DND-41 (cell line): ENCODE measurements around the gene MGAT4A.

Experiments
- CTCF ChIP-seq: IDR thresholded peaks from 2 replicates; pipeline ENCODE4 v1.5.1; 2012; ENCODE audit warnings: borderline replicate concordance, low read length, moderate library complexity, mild to moderate bottlenecking; ENCODE audit not compliant: poor library complexity, severe bottlenecking; ENCODE audit errors: extremely low read depth
- EZH2 ChIP-seq: IDR thresholded peaks from 3 replicates; pipeline ENCODE4 v1.6.1; 2012; ENCODE audit warnings: borderline replicate concordance, low read depth, mild to moderate bottlenecking, moderate library complexity, low read length, inconsistent platforms; ENCODE audit not compliant: severe bottlenecking

- TF ChIP-seq CTCF (no peak), EZH2 (no peak)
These were observed 44.7 kb downstream of the MGAT4A start for GRCh38 chr2:98685930-98686887.
